Measurements from ENCODE around the gene MC4R.

The MC4R gene

DNA sequence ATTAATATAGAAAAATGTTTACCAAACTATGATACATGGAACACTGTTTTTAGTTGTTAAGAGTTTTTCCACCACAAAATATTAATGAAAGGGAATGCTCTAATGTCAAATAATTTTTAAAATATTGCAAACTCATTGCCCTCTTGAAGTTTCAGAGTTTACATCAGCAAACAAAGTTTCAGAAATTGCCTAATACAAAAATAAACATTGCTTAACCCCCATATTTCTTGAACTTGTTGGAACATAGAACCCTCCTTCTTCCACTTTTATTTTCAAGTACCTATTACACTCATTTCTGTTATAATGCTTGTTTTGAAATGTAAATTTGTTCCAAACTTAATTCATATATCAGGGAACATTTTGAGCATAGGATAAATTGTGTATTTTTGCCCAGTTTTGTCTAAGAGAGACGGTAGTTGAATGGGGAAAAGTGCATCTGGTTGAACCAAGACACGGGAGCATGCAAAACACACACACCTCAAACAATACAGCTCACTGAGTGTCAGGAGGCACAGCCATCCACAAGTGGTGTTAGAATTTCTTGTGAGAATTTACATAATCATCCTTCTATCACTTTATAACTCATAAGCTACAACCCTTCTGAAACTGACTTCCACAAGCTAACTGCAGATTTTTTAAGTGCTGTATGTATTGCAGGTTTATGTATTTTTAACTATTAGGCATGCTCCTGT, 5.3 kb upstream of the MC4R start:
- no peak for DNase-seq (ENCODE audit: low read depth in 1 of 2, low spot score in 1 of 2)
- in situ Hi-C loops (cut with HindIII; ENCODE audit: low pct_unique_long_range_greater_than_20kb, low sequenced_read_pairs): no loop called here

DNA sequence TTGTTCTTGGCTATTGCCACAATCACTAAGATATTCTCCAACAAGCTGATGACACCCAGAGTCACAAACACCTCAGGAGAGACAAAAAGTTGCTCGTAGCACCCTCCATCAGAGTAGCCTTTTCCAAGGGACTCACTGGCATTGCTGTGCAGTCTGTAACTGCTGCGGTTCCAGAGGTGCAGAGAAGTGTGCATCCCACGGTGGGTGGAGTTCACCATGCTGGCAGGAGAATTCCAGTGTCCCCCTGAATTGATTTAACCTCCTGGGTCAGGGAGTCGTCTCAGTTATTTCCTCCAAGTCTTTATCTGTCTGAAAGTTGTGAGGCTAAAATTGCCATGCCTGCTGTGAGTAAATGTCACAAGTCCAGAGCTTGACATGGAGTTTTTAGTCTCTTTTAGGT, 443 bp downstream of the MC4R start:
- no peak for TF ChIP-seq JUND (IDR thresholded peaks at IDR 0.05; ENCODE audit: low read depth)
- DNase-seq (ENCODE audit: low read depth in 1 of 2, low spot score in 1 of 2): no peak

More for the DNA sequence above, 5.3 kb upstream of the MC4R start:
- TF ChIP-seq JUND (IDR thresholded peaks at IDR 0.05; ENCODE audit: low read depth): no peak

DNA sequence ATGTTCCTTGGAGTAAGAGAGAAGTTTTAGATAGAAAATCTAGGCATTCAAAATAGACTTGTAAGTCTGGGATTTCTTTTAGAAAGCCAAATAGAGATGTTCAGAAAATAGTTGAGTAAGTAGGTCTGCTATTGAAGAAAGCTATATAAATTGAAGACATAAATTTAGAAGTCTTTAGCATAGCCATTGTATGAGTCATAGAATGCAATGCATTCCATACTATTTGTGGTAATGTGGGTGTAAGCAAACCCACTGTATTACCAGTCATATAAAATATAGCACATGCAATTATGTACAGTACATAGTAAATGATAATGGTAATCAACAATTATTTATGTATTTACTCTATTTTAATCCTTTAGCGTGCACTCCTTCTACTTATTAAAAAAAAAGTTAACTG, 14.1 kb downstream of the MC4R start:
- no peak for TF ChIP-seq JUND (IDR thresholded peaks at IDR 0.05; ENCODE audit: low read depth)
- no peak for DNase-seq (ENCODE audit: low read depth in 1 of 2, low spot score in 1 of 2)
- in situ Hi-C loops (cut with HindIII; ENCODE audit: low pct_unique_long_range_greater_than_20kb, low sequenced_read_pairs): no loop called here

More for the DNA sequence above, 443 bp downstream of the MC4R start:
- in situ Hi-C loops (cut with HindIII; ENCODE audit: low pct_unique_long_range_greater_than_20kb, low sequenced_read_pairs): no loop called here

DNA sequence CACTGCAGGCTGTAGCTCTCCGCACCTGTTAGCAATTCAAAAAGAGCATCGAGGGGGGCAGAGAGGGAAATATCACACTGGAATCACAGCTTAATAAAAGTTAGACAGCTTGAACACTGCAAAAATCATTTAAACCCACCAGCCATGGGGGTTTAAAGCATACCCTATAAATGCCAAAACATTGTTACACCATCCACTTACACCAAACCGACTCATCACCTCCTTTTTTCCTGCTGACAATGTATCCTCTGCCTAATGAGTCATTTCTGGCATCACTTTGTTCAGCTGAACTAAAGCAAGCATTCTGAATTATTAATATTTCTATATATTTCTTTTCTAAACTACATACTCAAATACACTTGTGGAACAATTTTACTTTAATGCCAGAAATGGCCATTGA, 21.6 kb downstream of the MC4R start:
- in situ Hi-C loops (cut with HindIII; ENCODE audit: low pct_unique_long_range_greater_than_20kb, low sequenced_read_pairs): no loop called here
- TF ChIP-seq JUND (IDR thresholded peaks at IDR 0.05; ENCODE audit: low read depth): no peak

DNA sequence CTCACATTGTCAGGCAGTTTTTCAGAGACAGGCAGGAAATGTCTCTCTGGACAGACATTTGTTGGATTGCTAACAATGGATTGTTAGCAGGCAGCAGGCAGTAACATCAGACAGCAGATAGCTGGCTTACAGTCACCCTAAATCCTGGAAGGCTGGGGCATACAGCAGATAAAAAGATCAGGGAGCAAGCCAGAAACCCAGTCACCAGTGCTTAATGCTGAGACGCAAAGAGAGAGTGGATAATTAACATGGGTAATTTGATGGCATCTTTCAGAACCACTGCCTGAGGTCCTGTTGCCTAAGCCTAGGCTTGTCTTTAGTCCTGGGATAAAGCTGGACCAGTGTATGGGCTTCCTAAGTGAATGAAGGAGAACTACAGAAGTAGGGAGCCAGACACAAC, 22.4 kb downstream of the MC4R start:
- TF ChIP-seq JUND (IDR thresholded peaks at IDR 0.05; ENCODE audit: low read depth): no peak
- DNase-seq (ENCODE audit: low read depth in 1 of 2, low spot score in 1 of 2): no peak
- in situ Hi-C loops (cut with HindIII; ENCODE audit: low pct_unique_long_range_greater_than_20kb, low sequenced_read_pairs): no loop called here

More for the DNA sequence above, 21.6 kb downstream of the MC4R start:
- no peak for DNase-seq (ENCODE audit: low read depth in 1 of 2, low spot score in 1 of 2)

DNA sequence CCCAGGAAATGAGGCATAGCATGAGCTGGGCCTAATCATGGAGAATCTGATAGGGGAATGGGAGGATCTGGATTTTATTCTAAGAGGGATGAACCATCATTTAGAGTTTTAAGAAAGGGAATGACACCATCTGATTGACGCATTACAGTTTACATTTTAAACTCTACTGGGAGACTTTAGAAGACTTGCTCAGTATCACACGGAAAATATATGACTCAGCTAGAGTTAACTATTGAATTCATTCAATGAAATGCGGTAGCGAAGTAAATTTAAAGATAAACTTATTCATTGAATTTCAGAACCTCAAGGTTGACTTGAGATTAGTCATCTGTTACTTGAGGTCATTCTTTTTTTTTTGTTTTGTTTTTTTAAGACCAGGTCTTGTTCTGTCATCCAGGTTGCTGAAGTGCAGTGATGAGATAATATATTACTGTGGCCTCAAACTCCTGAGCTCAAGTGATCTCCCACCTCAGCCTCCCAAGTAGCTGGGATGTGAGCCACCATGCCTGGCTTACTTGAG, 25.0 kb downstream of the MC4R start:
- DNase-seq (ENCODE audit: low read depth in 1 of 2, low spot score in 1 of 2): no peak
- in situ Hi-C loops (cut with HindIII; ENCODE audit: low pct_unique_long_range_greater_than_20kb, low sequenced_read_pairs): no loop called here
- TF ChIP-seq JUND (IDR thresholded peaks at IDR 0.05; ENCODE audit: low read depth): no peak

DNA sequence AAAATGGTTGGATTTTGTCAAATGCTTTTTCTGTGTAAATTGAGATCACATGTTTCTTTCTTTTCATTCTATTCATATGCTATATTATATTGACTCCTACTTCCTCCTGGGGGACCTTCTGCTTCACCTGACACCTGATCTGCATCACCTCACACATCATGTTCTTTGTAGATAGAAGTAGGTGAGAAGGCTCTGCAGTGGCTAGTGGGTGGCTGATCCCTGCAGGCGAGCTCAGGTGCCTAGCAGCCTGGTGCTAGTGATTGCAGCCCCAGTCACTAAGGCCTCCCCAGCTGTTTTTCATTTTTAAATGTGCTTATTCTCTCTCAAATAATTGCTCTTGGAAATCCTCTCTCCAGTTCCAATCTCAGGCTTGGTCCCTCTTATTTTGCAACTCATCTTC, 33.6 kb downstream of the MC4R start:
- in situ Hi-C loops (cut with HindIII; ENCODE audit: low pct_unique_long_range_greater_than_20kb, low sequenced_read_pairs): no loop called here
- DNase-seq (ENCODE audit: low read depth in 1 of 2, low spot score in 1 of 2): no peak
- TF ChIP-seq JUND (IDR thresholded peaks at IDR 0.05; ENCODE audit: low read depth): no peak

DNA sequence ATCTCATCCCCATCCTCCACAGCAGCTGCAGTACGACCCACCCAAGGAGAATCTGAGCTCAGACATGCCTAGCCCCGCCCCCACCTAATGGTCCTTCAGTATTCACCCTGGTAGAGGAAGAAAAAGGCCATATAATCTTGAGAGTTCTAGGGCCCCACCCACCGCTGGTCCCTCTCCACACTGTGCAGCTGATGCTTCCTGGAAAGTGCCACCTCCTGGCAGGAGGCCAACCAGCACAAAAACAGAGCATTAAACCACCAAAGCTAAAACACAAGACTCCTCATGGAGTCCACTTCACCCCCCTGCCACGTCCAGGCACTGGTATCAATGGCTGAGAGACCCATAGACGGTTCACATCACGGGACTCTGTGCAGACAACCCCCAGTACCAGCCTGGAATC, 40.7 kb downstream of the MC4R start:
- TF ChIP-seq JUND (IDR thresholded peaks at IDR 0.05; ENCODE audit: low read depth): no peak
- in situ Hi-C loops (cut with HindIII; ENCODE audit: low pct_unique_long_range_greater_than_20kb, low sequenced_read_pairs): no loop called here
- DNase-seq (ENCODE audit: low read depth in 1 of 2, low spot score in 1 of 2): no peak

DNA sequence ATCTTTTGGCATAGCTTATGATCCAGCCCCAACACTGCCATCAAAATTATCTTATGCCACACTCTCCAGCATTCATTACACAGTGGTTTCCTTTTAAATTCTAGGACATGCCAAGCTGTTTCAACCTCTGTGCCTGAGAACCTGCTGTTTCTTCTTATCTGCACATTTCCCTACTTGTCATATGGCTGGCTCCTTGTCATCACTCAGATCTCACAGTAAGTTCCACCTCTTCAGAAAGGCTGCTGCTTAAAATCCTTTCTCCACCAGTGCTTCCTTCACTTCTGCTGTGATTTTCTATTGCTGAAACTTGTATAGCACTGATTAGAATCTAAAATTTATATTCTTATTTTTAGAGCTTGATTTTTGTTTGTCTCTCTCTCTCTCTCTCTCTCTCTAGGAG, 43.4 kb downstream of the MC4R start:
- DNase-seq (ENCODE audit: low read depth in 1 of 2, low spot score in 1 of 2): no peak
- no peak for TF ChIP-seq JUND (IDR thresholded peaks at IDR 0.05; ENCODE audit: low read depth)
- in situ Hi-C loops (cut with HindIII; ENCODE audit: low pct_unique_long_range_greater_than_20kb, low sequenced_read_pairs): no loop called here

DNA sequence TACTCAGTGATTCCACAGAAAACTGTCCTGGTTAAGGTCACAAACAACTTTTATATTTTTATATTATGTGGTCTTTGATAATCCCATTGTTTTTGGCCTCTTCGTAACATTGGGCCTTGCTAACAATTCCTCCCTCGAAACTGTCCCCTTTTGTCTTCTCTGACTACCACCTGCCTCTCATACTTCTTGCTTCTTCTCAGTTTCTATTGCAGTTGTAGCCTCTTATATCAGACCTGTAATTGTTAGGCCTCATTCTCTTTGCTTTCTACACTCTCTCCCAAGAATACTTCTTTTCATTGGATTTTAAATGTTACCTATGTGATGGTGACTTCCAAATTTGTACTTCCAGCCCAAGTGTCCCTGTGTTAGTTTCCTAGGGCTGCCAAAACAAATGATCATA, 44.7 kb downstream of the MC4R start:
- no peak for DNase-seq (ENCODE audit: low read depth in 1 of 2, low spot score in 1 of 2)
- TF ChIP-seq JUND (IDR thresholded peaks at IDR 0.05; ENCODE audit: low read depth): no peak
- in situ Hi-C loops (cut with HindIII; ENCODE audit: low pct_unique_long_range_greater_than_20kb, low sequenced_read_pairs): no loop called here

DNA sequence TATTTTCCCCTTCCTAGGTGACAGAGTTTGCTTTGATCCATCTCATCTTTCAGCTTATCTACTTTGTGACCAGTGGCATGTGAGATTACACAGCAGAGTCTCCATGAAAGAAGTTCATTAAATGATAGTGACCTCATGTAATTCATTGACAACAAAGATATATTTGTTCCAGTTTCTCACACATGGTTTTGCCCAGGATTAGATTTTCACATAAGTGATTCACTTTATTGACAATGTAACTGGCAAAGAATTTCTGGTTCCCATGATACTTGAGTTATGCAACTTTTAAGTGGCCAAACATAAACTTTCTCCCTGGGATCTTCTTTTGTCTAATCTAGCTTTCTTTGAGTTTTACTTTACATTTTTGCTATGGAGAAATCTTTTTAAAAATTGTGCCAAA, 50.0 kb downstream of the MC4R start:
- TF ChIP-seq JUND (IDR thresholded peaks at IDR 0.05; ENCODE audit: low read depth): no peak
- in situ Hi-C loops (cut with HindIII; ENCODE audit: low pct_unique_long_range_greater_than_20kb, low sequenced_read_pairs): no loop called here

More for the DNA sequence above, 50.0 kb downstream of the MC4R start:
- DNase-seq (ENCODE audit: low read depth in 1 of 2, low spot score in 1 of 2): no peak
